Hippocampal formation (tissue), 2 donors: Measurements from ENCODE around the gene NPIPB8.
"Not testable (repeated sequence)": the region's sequence is repeated elsewhere in the genome, so short reads cannot be mapped to it uniquely, and the experiment has no call there.

Source experiments
- DNase-seq, 2 donors: peaks; one replicate each; lab custom pipeline; 2025; lab: John Stamatoyannopoulos, UW

NPIPB8 gene

GRCh38 chr16:28636093-28636823 is 1.6 kb upstream of the NPIPB8 start:
- not testable (repeated sequence) for DNase-seq

- not testable (repeated sequence) for DNase-seq
Measured at GRCh38 chr16:28638359-28638758, 494 bp downstream of the NPIPB8 start.

- DNase-seq, result not testable (repeated sequence)
Measured at GRCh38 chr16:28639959-28640358, 2.1 kb downstream of the NPIPB8 start.

- DNase-seq, result not testable (repeated sequence)
Measured at GRCh38 chr16:28666264-28666663, 28.4 kb downstream of the NPIPB8 start.

GRCh38 chr16:28667480-28667879 is 29.6 kb downstream of the NPIPB8 start:
- not testable (repeated sequence) for DNase-seq

GRCh38 chr16:28668199-28668598 is 30.3 kb downstream of the NPIPB8 start:
- DNase-seq, result not testable (repeated sequence)

GRCh38 chr16:28688327-28688952 is 50.6 kb downstream of the NPIPB8 start:
- not testable (repeated sequence) for DNase-seq

- not testable (repeated sequence) for DNase-seq
Measured at GRCh38 chr16:28689425-28689824, 51.6 kb downstream of the NPIPB8 start.

GRCh38 chr16:28691722-28692121 is 53.9 kb downstream of the NPIPB8 start:
- DNase-seq, result not testable (repeated sequence)

GRCh38 chr16:28693257-28693950 is 55.5 kb downstream of the NPIPB8 start:
- not testable (repeated sequence) for DNase-seq

GRCh38 chr16:28699792-28700191 is 61.9 kb downstream of the NPIPB8 start:
- DNase-seq, result not testable (repeated sequence)

- not testable (repeated sequence) for DNase-seq
Measured at GRCh38 chr16:28700349-28700748, 62.5 kb downstream of the NPIPB8 start.

GRCh38 chr16:28701384-28701783 is 63.5 kb downstream of the NPIPB8 start:
- not testable (repeated sequence) for DNase-seq

- not testable (repeated sequence) for DNase-seq
Measured at GRCh38 chr16:28704246-28704645, 66.4 kb downstream of the NPIPB8 start.
